Measurements from ENCODE around the gene PRKCZ. TPM values are rescaled to one million over a fixed set of nuclear protein-coding genes. Genes with fewer than 3 reads are reported as not detected.

PRKCZ gene
- total and polyA plus RNA-seq, 9 of the 15 experiments (the other 6 are each of a cell fraction or from before 2014, with no cell fraction given): 0.07 to 3.1 (median 1.3) TPM

- TF ChIP-seq, protein P1, sequence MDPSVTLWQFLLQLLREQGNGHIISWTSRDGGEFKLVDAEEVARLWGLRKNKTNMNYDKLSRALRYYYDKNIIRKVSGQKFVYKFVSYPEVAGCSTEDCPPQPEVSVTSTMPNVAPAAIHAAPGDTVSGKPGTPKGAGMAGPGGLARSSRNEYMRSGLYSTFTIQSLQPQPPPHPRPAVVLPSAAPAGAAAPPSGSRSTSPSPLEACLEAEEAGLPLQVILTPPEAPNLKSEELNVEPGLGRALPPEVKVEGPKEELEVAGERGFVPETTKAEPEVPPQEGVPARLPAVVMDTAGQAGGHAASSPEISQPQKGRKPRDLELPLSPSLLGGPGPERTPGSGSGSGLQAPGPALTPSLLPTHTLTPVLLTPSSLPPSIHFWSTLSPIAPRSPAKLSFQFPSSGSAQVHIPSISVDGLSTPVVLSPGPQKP (CRISPR knock-in tag; IDR thresholded peaks at IDR 0.05): no peak
- TF ChIP-seq FOXK1 (CRISPR knock-in tag; IDR thresholded peaks at IDR 0.05; ENCODE audit: borderline replicate concordance) (no peak; the same call in 1 of the 2 replicates), HDAC6 (IDR thresholded peaks at IDR 0.05; ENCODE audit: low read depth, low read length) (no peak), HNRNPH1 (optimal IDR thresholded peaks at IDR 0.05; ENCODE audit: low read depth, low read length) (no peak), ZNF830 (CRISPR knock-in tag; IDR thresholded peaks at IDR 0.05) (0 out of 2 replicates have a peak, but pooled peaks have one; percentile 45), KAT7 (CRISPR knock-in tag; IDR thresholded peaks at IDR 0.05; ENCODE audit: borderline replicate concordance) (peak; percentile 75; the same call in 1 of the 2 replicates), PML (IDR thresholded peaks at IDR 0.05; ENCODE audit: low read length) (peak; percentile 60; the same call in 1 of the 2 replicates), SIN3B (IDR thresholded peaks at IDR 0.05; ENCODE audit: low read depth) (0 out of 2 replicates have a peak, but pooled peaks have one; percentile 21), E2F4 (CRISPR knock-in tag; IDR thresholded peaks at IDR 0.05; ENCODE audit: low read depth) (no peak), SIN3A (IDR thresholded peaks at IDR 0.05; ENCODE audit: borderline replicate concordance in 2 of 2, control insufficient read depth in 1 of 2, low read depth in 2 of 2, low read length in 2 of 2) (peak; percentile 69 to 79; a peak in 2 of 4 replicates), HNRNPLL (IDR thresholded peaks at IDR 0.05; ENCODE audit: low read depth, low read length, poor library complexity, severe bottlenecking) (peak; percentile 31), NR3C1 (CRISPR knock-in tag; IDR thresholded peaks at IDR 0.05) (no peak), NFIX (CRISPR knock-in tag; IDR thresholded peaks at IDR 0.05; ENCODE audit: low read depth) (no peak), EWSR1 (IDR thresholded peaks at IDR 0.05; ENCODE audit: borderline replicate concordance, low read depth, partially characterized antibody) (no peak), MAFK (IDR thresholded peaks at IDR 0.05; ENCODE audit: low read length) (no peak), ZKSCAN1 (IDR thresholded peaks at IDR 0.05; ENCODE audit: low read depth, low read length) (no peak), ZMIZ1 (IDR thresholded peaks at IDR 0.05; ENCODE audit: low read depth in 2 of 2, low read length in 2 of 2) (0 out of 4 replicates have a peak, but pooled peaks of 1 of the 2 experiments have one; percentile 45)
- TF ChIP-seq, protein P2, sequence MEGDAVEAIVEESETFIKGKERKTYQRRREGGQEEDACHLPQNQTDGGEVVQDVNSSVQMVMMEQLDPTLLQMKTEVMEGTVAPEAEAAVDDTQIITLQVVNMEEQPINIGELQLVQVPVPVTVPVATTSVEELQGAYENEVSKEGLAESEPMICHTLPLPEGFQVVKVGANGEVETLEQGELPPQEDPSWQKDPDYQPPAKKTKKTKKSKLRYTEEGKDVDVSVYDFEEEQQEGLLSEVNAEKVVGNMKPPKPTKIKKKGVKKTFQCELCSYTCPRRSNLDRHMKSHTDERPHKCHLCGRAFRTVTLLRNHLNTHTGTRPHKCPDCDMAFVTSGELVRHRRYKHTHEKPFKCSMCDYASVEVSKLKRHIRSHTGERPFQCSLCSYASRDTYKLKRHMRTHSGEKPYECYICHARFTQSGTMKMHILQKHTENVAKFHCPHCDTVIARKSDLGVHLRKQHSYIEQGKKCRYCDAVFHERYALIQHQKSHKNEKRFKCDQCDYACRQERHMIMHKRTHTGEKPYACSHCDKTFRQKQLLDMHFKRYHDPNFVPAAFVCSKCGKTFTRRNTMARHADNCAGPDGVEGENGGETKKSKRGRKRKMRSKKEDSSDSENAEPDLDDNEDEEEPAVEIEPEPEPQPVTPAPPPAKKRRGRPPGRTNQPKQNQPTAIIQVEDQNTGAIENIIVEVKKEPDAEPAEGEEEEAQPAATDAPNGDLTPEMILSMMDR (IDR thresholded peaks at IDR 0.05 in 2 of 3, conservative IDR thresholded peaks at IDR 0.05 in 1 of 3; ENCODE audit: insufficient read depth in 2 of 3, low read depth in 1 of 3, low read length in 3 of 3): no peak; a peak in 1 of 6 replicates
Measured at GRCh38 chr1:2199042-2199810, 149.0 kb downstream of the PRKCZ start (continued).
